ENCODE data around the gene CCDC88B.
A peak's percentile ranks its signal among the peaks of the same experiment; 100 is the strongest.

Gene CCDC88B, protein sequence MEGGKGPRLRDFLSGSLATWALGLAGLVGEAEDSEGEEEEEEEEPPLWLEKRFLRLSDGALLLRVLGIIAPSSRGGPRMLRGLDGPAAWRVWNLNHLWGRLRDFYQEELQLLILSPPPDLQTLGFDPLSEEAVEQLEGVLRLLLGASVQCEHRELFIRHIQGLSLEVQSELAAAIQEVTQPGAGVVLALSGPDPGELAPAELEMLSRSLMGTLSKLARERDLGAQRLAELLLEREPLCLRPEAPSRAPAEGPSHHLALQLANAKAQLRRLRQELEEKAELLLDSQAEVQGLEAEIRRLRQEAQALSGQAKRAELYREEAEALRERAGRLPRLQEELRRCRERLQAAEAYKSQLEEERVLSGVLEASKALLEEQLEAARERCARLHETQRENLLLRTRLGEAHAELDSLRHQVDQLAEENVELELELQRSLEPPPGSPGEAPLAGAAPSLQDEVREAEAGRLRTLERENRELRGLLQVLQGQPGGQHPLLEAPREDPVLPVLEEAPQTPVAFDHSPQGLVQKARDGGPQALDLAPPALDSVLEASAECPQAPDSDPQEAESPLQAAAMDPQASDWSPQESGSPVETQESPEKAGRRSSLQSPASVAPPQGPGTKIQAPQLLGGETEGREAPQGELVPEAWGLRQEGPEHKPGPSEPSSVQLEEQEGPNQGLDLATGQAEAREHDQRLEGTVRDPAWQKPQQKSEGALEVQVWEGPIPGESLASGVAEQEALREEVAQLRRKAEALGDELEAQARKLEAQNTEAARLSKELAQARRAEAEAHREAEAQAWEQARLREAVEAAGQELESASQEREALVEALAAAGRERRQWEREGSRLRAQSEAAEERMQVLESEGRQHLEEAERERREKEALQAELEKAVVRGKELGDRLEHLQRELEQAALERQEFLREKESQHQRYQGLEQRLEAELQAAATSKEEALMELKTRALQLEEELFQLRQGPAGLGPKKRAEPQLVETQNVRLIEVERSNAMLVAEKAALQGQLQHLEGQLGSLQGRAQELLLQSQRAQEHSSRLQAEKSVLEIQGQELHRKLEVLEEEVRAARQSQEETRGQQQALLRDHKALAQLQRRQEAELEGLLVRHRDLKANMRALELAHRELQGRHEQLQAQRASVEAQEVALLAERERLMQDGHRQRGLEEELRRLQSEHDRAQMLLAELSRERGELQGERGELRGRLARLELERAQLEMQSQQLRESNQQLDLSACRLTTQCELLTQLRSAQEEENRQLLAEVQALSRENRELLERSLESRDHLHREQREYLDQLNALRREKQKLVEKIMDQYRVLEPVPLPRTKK (N-terminal part only)

DNA sequence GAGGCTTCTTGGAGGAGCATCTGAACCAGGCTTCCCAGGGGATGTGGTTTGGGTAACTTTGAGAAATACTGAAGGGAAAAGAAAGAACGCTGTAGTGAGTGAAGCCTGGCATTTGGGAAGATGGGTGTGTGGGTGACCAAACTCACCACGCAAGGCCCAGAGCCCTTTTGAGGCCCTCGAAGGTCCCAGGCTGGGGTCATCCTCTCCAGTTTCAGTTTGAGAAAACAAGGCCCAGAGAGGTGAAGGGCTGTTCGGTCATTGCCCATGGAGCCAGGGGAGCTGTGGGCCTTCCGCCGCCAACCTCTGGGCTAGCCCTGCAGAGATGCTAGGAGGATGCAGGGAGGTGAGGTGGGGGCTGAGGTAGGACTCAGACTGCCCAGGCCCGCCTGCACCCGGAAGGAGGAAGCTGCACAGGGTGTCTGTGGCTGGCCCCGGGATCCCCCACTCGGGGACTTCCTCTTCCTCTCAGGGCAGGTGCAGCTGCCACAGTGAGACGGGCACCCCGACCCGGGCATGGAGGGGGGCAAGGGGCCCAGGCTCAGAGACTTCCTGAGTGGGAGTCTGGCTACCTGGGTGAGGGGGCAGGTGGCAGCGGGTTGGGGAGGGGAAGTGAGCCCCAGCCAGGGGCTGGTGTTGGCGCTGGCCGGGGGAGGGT, at the start of gene CCDC88B:
TSS of gene CCDC88B (plus strand) at position 451 of the 655 bp plus-strand sequence. CDS start at position 514, 63 bp downstream.
- DNase-seq (ENCODE audit: extremely low read depth, insufficient read length), result peak; percentile 83
- Histone ChIP-seq H3K4me3 (replicated peaks; ENCODE audit: low read depth, low read length) (peak within 1 kb of the TSS; percentile 90), H3K36me3 (ENCODE audit: control insufficient read depth, insufficient read depth, low read length) (peaks cover 17% of the 10 kb centered on the region), H3K27me3 (replicated peaks; ENCODE audit: control insufficient read depth, insufficient read depth, low read length) (no peaks in the 10 kb centered on the region)
- TF ChIP-seq, protein P1, sequence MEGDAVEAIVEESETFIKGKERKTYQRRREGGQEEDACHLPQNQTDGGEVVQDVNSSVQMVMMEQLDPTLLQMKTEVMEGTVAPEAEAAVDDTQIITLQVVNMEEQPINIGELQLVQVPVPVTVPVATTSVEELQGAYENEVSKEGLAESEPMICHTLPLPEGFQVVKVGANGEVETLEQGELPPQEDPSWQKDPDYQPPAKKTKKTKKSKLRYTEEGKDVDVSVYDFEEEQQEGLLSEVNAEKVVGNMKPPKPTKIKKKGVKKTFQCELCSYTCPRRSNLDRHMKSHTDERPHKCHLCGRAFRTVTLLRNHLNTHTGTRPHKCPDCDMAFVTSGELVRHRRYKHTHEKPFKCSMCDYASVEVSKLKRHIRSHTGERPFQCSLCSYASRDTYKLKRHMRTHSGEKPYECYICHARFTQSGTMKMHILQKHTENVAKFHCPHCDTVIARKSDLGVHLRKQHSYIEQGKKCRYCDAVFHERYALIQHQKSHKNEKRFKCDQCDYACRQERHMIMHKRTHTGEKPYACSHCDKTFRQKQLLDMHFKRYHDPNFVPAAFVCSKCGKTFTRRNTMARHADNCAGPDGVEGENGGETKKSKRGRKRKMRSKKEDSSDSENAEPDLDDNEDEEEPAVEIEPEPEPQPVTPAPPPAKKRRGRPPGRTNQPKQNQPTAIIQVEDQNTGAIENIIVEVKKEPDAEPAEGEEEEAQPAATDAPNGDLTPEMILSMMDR (IDR thresholded peaks at IDR 0.05; ENCODE audit: insufficient read depth, low read length, poor library complexity, severe bottlenecking), result no peak

DNA sequence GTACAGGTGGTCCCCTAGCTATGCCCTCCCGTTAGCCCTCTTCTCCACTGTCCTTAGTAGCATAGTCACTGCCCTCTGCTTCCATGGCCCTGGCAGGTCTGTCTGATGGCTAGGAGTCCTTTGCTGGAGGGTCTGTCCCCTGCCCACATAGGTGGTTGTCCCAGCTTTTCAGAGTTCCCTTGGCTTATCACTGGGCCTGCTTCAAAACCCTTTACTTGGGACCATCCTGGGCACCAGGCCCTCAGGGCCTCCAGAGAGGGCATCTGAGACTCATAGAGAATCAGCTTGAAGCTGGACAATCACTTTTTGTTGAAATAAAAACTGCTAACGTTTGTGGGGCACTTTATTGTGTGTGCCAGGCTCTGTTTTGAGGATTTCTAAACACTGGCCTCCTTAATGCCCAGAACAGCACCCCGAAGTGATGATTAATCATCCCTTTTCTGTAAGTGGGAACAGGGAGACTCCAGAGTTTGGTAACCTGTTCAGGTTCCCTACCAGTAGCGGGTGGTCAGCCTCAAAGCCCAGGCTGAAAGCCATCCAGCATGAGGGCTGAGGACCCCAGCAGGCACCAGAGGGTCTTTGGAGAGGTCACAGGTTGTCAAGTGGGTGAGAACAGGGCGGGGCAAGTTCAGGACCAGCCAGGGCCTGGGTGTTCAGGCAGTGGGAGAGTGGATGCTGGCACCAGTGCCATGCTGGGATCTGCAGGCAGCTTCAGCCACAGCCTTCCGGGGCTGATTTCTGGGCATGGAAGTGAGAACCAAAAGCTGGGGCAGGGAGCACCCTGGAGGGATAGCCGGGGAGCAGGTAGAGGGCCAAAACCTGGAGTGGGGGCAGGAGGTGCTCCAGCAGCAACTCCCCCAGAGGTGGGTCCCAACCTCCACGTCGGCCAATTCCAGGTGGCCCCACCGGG, 49.4 kb upstream of the CCDC88B start:
- H3K27me3 ChIP-seq (replicated peaks; ENCODE audit: control insufficient read depth, insufficient read depth, low read length), result peaks cover 2% of the 10 kb centered on the region
- no peak for DNase-seq (ENCODE audit: extremely low read depth, insufficient read length)
- H3K36me3 ChIP-seq (ENCODE audit: control insufficient read depth, insufficient read depth, low read length), result no peaks in the 10 kb centered on the region; the same call in 1 of the 2 replicates
- TF ChIP-seq, protein P1 (IDR thresholded peaks at IDR 0.05; ENCODE audit: insufficient read depth, low read length, poor library complexity, severe bottlenecking), result no peak
- H3K4me3 ChIP-seq (replicated peaks; ENCODE audit: low read depth, low read length), result no peak overlapping the region

DNA sequence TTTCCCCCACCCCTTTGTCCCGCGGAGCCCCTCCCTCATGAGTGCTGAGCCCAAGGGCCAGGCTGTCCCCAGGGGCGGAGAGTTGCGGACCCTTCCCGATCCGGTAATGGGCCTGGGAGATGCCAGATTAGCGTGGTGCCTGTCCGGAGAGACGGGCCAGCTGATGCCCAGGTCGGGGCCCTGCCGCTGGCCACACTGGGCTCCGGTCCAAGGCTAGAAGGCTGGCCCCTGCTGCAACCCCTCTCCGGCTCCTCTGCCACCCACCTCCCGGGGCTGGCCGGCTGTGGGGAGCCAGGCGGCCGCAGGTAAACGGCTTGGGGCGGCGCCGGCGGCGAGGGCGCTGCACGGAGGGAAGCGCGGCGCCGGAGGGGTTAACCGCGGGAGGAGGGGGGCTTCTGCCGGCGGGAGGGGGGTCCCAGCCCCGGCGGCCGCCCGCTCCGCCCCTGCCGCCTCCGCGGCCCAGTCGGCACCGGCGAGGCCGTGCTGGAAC, 48.7 kb upstream of the CCDC88B start, which contains the start of gene KCNK4:
TSS of gene KCNK4 (plus strand) at position 41 of the 490 bp plus-strand sequence. CDS start 1,717 bp downstream, outside the sequence.
- H3K4me3 ChIP-seq (replicated peaks; ENCODE audit: low read depth, low read length), result peak within 1 kb of the TSS; percentile 21; the same call in 1 of the 2 replicates
- H3K27me3 ChIP-seq (replicated peaks; ENCODE audit: control insufficient read depth, insufficient read depth, low read length), result peaks cover 2% of the 10 kb centered on the region
- DNase-seq (ENCODE audit: extremely low read depth, insufficient read length), result no peak
- TF ChIP-seq, protein P1 (IDR thresholded peaks at IDR 0.05; ENCODE audit: insufficient read depth, low read length, poor library complexity, severe bottlenecking), result no peak
- no peaks in the 10 kb centered on the region; the same call in 1 of the 2 replicates for H3K36me3 ChIP-seq (ENCODE audit: control insufficient read depth, insufficient read depth, low read length)

DNA sequence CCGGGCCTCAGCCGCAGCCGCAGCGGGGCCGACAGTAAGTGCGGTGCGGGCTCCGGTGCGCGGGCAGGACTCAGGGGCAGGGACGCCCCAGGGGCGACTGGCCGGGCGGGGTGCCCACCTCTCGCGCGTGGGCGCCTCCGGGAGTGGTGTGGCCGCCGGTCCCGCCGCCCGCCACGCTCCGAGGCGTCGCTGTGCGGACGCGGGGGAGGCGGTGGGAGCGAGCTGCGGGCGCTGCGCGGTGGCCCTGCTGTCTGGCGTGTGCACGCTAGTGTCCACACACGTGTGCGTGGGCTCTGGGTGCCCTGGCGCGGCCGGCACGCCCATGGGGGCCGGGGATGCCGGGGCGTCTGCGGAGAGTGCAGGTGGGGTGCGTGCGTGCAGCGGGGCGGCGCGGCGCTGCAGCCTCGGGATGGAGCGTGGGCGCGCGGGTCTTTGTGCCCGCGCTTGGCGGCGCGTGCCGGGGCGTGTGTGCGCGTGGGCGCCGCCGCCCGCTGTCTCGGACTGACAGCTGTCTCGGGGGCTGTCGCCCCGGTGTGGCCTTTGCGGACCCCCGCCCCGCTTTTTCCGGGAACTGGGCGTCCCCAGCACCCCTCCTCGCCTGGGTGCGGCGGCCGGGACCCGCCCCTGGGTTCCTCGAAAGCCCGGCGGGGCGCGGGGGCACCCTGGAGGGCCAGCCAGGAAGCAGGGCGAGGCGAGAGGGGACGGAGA, 48.1 kb upstream of the CCDC88B start:
- Histone ChIP-seq H3K4me3 (replicated peaks; ENCODE audit: low read depth, low read length) (peak overlapping the region; percentile 21; the same call in 1 of the 2 replicates), H3K27me3 (replicated peaks; ENCODE audit: control insufficient read depth, insufficient read depth, low read length) (peaks cover 2% of the 10 kb centered on the region), H3K36me3 (ENCODE audit: control insufficient read depth, insufficient read depth, low read length) (no peaks in the 10 kb centered on the region; the same call in 1 of the 2 replicates)
- DNase-seq (ENCODE audit: extremely low read depth, insufficient read length), result no peak
- TF ChIP-seq, protein P1 (IDR thresholded peaks at IDR 0.05; ENCODE audit: insufficient read depth, low read length, poor library complexity, severe bottlenecking), result no peak

Measured in GM06990 (cell line).